GM12801 (cell line): Measurements from ENCODE around the gene AVPI1.

Source experiments
- CTCF ChIP-seq: IDR thresholded peaks from one replicate; pipeline ENCODE4 v1.5.1; 2011; ENCODE audit warnings: control low read depth; ENCODE audit not compliant: insufficient read length; ENCODE audit errors: extremely low read depth

The AVPI1 gene

GRCh38 chr10:97648562-97649404, 38.3 kb downstream of the AVPI1 start:
- no peak for TF ChIP-seq CTCF

- no peak for TF ChIP-seq CTCF
Observed at GRCh38 chr10:97647556-97647955, 39.5 kb downstream of the AVPI1 start.

GRCh38 chr10:97644936-97645335, 42.1 kb downstream of the AVPI1 start:
- TF ChIP-seq CTCF, result no peak

GRCh38 chr10:97643441-97643985, 43.5 kb downstream of the AVPI1 start:
- no peak for TF ChIP-seq CTCF

- TF ChIP-seq CTCF, result no peak
Observed at GRCh38 chr10:97640868-97641811, 45.9 kb downstream of the AVPI1 start.

GRCh38 chr10:97640174-97640867, 46.7 kb downstream of the AVPI1 start, which contains the start of gene PI4K2A:
Gene PI4K2A, plus strand, starts transcription at chr10:97640671. Its CDS starts 72 bp downstream, at chr10:97640743.
- no peak for TF ChIP-seq CTCF
